ENCODE results near the gene KRTAP9-1.
"Not testable (repeated sequence)": the region's sequence is repeated elsewhere in the genome, so short reads cannot be mapped to it uniquely, and the experiment has no call there.

KRTAP9-1 gene

GRCh38 chr17:41199421-41200078, 9.9 kb downstream of the KRTAP9-1 start:
- no peak for TF ChIP-seq CTCF (IDR thresholded peaks at IDR 0.05; ENCODE audit: extremely low read depth, insufficient read depth, missing control alignments)
- in situ Hi-C loops (cut with MboI; ENCODE audit: low pct_unique_long_range_greater_than_20kb, low sequenced_read_pairs, unreplicated experiment) = no loop called here
- no peak for DNase-seq (ENCODE audit: low spot score)

GRCh38 chr17:41211845-41212466, 22.3 kb downstream of the KRTAP9-1 start:
- no peak for DNase-seq (ENCODE audit: low spot score)
- TF ChIP-seq CTCF (IDR thresholded peaks at IDR 0.05; ENCODE audit: extremely low read depth, insufficient read depth, missing control alignments) = no peak
- in situ Hi-C loops (cut with MboI; ENCODE audit: low pct_unique_long_range_greater_than_20kb, low sequenced_read_pairs, unreplicated experiment) = no loop called here

DNA sequence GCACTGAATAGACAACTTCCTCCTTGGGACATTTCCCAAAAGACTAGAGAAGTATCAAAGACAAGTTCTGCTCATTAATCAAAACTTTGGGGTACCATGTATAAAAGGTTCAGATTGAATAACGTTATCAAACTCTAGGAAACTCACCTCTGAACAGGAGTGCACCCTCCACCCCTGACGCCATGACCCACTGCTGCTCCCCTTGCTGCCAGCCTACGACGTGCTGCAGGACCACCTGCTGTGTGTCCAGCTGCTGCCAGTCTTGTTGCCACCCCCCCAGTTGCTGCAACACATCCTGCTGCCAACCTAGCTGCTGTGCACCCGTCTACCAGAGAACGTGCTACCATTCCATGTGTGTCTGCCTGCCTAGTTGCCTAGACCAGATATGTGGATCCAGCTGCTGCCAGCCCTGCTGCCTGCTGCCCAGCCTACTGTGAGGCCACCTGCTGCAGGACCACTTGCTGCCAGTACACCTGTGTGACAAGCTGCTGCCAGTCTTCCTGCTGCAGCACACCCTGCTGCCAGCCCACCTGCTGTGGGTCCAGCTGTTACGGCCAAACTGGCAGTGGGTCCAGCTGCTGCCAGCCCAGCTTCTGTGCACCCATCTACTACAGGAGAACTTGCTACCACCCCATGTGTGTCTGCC, 23.0 kb downstream of the KRTAP9-1 start:
- in situ Hi-C loops (cut with MboI; ENCODE audit: low pct_unique_long_range_greater_than_20kb, low sequenced_read_pairs, unreplicated experiment) = no loop called here
- DNase-seq (ENCODE audit: low spot score) = no peak
- no peak for TF ChIP-seq CTCF (IDR thresholded peaks at IDR 0.05; ENCODE audit: extremely low read depth, insufficient read depth, missing control alignments)

GRCh38 chr17:41215681-41216080, 26.0 kb downstream of the KRTAP9-1 start:
- TF ChIP-seq CTCF (IDR thresholded peaks at IDR 0.05; ENCODE audit: extremely low read depth, insufficient read depth, missing control alignments) = no peak
- in situ Hi-C loops (cut with MboI; ENCODE audit: low pct_unique_long_range_greater_than_20kb, low sequenced_read_pairs, unreplicated experiment) = no loop called here
- DNase-seq (ENCODE audit: low spot score) = no peak

GRCh38 chr17:41223821-41224220, 34.1 kb downstream of the KRTAP9-1 start:
- no peak for DNase-seq (ENCODE audit: low spot score)
- in situ Hi-C loops (cut with MboI; ENCODE audit: low pct_unique_long_range_greater_than_20kb, low sequenced_read_pairs, unreplicated experiment) = no loop called here
- no peak for TF ChIP-seq CTCF (IDR thresholded peaks at IDR 0.05; ENCODE audit: extremely low read depth, insufficient read depth, missing control alignments)

DNA sequence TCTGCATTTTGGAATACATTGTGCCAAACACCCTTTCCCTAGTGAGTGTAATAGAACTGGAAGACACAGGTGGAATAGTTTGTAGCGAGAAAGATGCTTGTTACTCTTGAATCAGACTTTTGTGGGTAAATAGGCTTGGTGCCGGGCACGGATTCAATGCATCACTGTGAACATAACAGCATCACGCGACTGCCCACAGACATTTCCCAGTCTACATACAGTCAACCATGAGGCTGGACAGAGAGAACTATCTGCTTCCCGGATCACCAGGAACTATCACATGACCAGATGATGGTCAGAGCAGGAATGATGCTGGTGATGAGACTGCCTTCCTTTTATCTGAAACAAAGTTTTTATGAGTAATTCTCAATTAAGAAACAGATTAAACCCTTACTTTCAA, 36.4 kb downstream of the KRTAP9-1 start:
- no peak for DNase-seq (ENCODE audit: low spot score)
- TF ChIP-seq CTCF (IDR thresholded peaks at IDR 0.05; ENCODE audit: extremely low read depth, insufficient read depth, missing control alignments) = no peak
- in situ Hi-C loops (cut with MboI; ENCODE audit: low pct_unique_long_range_greater_than_20kb, low sequenced_read_pairs, unreplicated experiment) = no loop called here

DNA sequence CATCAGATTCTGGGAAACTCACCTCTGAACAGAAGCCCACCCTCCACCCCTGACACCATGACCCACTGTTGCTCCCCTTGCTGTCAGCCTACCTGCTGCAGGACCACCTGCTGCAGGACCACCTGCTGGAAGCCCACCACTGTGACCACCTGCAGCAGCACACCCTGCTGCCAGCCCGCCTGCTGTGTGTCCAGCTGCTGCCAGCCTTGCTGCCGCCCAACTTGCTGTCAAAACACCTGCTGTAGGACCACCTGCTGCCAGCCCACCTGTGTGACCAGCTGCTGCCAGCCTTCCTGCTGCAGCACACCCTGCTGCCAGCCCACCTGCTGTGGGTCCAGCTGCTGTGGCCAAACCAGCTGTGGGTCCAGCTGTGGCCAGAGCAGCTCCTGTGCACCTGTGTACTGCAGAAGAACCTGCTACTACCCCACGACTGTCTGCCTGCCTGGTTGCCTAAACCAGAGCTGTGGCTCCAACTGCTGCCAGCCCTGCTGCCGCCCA, 37.0 kb downstream of the KRTAP9-1 start, which contains the start of gene KRTAP9-2:
KRTAP9-2 (plus strand) TSS at position 51 of the 498 bp plus-strand sequence; CDS start at position 58, 7 bp downstream.
- DNase-seq (ENCODE audit: low spot score); in situ Hi-C loops (cut with MboI; ENCODE audit: low pct_unique_long_range_greater_than_20kb, low sequenced_read_pairs, unreplicated experiment): not testable (repeated sequence)
